Dedifferentiated amniotic fluid mesenchymal stem cell (primary cell): Measurements from ENCODE around the gene AP3S1.
"Not testable (repeated sequence)": the region's sequence is repeated elsewhere in the genome, so short reads cannot be mapped to it uniquely, and the experiment has no call there.

Experiments
- DNase-seq: peaks from one replicate; pipeline ENCODE4 v3.0.0-alpha.2; 2016; ENCODE audit errors: extremely low spot score

The AP3S1 gene

DNA sequence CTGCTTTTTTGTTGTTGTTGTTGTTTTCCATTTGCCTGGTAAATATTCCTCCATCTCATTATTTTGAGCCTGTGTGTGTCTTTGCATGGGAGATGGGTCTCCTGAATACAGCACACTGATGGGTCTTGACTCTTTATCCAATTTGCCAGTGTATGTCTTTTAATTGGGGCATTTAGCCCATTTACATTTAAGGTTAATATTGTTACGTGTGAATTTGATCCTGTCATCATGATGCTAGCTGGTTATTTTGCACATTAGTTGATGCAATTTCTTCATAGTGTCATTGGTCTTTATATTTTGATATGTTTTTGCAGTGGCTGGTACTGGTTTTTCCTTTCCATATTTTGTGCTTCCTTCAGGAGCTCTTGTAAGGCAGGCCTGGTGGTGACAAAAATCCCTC is 16.8 kb upstream of the AP3S1 start:
- not testable (repeated sequence) for DNase-seq

DNA sequence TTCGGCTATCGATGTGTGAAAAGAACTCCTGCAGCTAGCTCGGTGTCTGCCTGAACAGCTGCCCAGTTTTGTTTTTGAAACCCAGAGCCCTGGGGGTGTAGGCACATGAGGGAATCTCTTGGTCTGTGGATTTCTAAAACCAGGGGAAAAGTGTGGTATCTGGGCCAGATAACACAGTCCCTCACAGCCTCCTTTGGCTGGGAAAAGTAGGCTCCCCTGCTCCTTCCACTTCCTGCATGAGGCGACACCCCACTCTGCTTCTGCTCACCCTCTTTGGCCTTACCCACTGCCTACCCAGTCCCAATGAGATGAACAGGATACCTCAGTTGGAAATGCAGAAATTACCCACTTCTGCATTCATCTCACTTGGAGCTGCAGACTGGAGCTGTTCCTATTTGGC is 15.8 kb upstream of the AP3S1 start:
- DNase-seq, result no peak

DNA sequence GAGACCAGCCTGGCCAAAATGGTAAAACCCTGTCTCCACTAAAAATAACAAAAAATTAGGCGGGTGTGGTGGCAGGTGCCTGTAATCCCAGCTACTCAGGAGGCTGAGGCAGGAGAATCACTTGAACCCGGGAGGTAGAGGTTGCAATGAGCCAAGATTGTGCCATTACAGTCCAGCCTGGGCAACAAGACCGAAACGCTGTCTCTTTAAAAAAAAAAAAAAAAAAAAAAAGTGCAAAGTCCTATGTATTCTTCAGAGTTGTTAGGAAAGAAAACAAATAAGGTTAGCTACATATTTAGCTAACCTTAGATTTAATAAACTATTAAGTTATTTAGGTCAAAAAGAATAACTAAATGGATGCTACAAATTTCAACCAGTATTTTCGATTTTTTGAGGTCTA is 11.8 kb upstream of the AP3S1 start:
- DNase-seq, result no peak

DNA sequence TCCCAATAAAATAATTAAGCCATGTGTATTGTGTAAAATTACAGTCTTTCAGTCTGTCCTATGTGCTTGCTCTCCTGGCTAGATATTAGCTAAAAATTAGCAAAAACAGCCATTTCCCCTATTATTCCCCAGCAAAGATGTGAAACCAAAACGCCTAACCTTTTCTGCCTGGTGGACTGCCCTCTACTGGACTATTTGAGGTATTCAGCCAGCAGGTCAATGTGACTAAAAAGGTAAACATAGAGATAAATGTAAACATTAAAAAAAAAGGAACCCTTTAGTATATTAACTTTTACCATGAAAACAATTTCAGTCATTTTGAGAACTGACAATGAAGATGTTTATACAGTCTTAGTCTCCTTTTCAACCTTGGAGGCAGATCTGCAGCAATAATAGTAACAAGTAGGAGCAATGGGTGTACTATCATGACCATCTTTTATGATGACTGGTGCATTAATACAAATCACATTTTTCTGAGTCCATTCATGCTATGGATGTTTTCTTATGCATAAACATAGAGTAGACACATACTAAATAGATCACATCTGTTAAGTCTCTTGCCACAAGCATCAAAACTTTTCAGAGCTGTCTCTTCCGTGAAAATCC is 10.5 kb upstream of the AP3S1 start:
- peak; percentile 40 for DNase-seq

DNA sequence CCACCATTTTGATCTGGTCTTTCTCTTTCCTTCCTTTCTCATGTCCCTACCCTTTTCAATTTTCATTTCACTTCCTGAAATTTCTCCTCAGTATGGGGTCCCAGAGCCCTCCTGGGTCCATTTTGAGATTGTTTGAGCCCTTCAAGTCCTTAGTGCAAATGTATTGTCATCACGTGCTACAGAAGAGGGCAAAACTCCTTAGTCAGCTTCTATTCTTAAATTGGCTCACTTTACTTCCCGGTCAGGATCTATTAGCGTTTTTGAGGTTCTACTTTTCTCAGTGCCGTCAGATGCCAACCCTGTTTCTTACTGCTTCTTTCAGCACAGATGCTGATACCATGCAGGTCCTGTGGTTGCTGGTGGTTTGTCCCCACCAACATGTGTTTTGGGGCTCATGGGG is 6.3 kb upstream of the AP3S1 start:
- DNase-seq, result no peak

DNA sequence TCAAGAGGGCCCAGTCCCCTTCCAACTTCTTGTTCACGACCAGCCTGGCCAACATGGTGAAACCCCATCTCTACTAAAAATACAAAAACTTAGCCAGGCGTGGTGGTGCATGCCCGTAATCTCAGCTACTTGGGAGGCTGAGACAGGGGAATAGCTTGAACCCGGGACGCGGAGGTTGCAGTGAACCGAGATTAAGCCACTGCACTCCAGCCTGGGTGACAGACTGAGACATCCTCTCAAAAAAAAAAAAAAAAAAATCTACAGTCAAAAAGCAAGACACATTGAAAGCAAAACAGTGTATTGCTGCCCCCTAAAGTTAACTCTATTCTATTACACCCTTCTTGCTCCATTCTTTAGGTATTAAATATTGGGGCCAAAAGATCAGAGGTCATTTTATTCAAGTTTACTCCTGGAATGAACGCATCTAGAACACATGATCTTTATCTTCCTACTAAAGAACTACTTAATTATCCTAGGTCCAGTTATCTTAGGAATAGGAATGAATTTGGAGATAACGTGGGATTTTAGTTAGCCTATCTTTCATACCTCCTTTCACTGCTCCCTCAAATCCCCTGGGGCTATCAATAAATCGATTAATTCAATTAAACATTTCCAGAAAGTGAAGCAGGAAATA is 2.7 kb upstream of the AP3S1 start:
- peak; percentile 56 for DNase-seq

DNA sequence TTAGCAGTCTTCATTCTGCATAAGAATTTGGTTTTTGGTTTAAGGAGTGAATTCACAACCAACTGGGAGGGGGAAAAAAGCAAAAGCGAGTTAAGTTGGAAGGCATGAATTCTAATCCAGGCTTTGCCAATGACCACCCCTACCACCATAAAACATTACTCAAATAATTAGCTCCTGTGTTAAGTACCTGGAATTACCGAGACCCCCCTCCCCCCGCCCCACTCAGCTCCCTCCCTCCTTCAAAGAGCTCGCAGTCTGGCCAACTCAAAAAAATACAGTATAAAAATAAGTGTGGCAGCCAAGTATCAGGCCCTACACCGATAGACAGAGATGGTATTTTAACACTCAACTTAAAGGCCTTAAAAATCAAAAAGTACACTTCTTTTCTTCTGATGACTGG is 862 bp upstream of the AP3S1 start:
- DNase-seq, result no peak

DNA sequence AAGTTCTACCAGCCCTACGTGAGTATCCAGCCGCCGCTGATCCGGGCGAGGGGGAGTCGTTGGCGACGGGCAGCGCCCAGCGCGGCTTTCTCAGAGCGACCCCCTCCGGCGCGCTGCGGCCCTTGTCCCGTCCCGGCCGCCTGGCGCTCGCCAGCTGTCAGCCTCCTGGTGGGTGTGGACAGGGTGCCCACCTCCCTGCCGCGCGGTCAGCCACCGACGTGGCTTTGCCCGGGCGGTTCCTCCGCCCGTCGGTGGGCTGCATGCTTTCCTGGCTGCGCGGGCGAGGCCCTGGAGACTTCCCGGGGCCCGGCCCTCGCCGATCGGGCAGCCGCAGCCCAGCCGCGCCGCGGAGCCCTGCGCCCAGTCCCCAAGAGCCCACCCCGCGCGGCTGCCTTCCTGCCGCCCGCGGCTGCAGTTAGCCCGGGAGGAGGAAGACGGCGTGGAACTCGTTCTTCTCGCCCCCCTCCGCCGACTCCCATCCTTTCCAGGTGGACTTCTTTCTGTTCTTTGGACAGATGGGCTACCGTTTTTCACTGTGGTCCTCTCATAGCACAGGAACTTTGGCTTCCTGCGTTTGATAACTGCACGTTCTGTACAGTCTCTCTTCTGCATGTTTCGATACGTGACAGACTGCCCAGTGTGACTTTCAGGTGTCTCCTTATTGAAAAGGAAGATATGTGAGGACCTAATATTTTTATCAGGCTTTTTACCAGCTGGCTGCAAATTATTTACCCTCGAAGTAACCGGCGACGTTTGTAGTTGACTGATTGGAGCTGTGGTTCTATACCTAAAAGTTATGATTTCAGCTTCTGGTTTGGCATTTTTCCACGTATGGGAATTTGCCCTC is 577 bp downstream of the AP3S1 start:
- peak; percentile 48 for DNase-seq

DNA sequence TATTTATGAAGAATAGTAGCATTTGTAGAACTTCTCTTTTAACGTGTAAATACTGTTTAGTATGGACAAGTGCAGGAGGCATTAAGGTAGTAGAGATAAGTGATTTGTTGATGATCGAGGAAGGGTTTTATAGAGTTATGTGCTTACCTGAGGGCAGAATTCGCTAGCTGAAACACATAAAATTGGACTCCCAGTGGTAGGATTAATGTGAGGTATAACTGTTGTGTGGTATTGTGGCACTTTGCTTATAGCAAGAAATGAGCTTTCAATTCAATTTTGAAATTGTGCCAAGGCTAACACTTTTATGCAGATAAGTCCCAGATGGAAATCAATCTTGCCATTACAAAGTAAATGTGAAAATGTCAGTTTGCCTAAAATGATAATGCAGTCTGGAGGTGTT is 1.2 kb downstream of the AP3S1 start:
- no peak for DNase-seq

DNA sequence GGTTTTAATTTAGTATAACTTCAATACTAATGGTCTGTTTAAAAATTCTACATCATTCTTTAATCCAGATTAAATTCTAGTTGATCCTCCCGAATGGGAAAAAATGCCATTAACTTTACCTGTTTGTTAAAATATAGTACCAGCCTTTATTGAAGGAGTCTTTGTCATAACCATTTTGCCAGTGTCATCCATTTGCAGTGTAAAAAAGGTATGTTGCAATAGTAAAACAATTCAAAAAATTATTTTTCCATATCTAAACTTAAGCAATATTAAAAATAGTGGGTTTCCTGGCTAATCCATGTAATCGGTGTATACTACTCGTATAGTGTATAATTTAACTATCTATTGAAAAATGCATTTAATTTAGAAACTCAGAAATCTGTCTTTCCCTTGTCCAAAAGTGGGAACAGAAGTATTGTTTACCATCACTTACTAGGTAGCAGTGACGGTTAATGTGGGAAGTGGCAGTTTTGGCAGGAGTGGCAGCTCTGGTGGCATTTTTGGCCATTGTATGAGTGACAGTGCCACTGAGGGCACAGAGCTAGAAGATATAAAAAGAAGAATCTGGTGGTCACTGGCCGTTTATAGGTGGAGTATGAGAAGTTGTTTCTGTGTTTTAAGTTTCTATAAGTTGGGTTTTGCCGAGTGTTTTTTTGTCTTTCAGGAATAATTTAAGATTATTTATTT is 1.9 kb downstream of the AP3S1 start:
- DNase-seq, result no peak

DNA sequence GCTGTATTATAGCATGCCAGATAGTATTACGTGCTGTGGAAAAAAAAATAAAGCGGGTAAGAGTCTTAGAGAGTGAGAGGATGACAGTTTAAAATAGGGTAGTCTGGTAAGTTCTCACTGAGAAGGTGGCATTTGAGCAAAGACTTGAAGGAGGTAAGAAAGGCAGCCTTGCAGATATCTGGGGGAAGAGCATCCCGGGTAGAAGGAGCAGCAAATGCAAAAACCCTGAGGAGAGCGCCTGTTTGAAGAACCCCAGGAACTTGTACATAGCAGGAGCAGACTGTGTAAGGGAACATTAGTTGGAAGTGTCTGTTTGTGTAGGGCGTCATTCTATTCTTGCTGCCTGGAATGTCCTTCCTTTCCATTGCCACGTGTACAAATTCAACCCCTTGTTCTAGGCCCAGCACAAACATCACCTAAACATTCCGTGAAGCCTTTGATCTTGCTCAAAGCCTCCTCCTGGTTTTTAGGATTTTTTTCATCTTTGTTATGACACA is 2.6 kb downstream of the AP3S1 start:
- DNase-seq, result no peak

DNA sequence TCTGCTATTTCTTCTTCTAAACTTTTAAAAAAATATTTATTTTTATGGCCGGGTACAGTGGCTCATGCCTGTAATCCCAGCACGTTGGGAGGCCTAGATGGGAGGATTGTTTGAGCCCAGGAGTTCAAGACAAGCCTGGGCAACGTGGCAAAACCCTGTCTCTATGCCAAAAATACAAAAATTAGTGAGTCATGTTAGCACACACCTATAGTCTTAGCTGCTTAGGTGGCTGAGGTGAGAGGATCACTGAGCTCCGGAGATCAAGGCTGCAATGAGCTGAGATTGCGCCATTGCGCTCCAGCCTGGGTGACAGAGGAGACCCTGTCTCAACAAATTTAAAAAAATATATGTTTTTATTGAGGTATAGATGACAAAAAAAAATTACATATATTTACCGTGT is 5.6 kb downstream of the AP3S1 start:
- no peak for DNase-seq

DNA sequence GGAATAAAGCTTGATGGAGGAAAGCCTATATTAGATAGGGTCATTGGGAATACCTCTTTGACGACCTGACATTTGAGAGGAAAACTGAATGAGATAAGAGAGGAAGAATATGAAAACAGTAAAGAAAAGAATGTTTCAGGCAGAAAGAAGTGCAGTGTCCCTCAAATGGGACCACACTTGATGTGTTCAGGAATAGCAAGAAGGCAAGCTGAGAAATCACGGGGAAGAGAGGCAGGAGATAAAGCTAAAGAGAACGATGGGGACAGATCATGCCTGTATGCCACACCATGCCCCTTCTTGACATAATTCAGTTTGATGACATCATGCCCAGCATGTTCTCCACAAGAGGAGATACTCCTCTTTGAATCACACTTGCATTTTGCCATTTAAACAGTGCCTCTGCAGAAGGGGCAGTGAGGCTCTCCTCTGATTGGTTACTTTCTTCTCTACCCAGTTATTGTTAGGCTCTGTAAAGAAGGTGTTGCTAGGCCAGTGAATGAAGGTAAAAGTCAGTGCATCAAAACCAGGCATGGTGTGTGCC is 7.6 kb downstream of the AP3S1 start:
- DNase-seq, result no peak

DNA sequence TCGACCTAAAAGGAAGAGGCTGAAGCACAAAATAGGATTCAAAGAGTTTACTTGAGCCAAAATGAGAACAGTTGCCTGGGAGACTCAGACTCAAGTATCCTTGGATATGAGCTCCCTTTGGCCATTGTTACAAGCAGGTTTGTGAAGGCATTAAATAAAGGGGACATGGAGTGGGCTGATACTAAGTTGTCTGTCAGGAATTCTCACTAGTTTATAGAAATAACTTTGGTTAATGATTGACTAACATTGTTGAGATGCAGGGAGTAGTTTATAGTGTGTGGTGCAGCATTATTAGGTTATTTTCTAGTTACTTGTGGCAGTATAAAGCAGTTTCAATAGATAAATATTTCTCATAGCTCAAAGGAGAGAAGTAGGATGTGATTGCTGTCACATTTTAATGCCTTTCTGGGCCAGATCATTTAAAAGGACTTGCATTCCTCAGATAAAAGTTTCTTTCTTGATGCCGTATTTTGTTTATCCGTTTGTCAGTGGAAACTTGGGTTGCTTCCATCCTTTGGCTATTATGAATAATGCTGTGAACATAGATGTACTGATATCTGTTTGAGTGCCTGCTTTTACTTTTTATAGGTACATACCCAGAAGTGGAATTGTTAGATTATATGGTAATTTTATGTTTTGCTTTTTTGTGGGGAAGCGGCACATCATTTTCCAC is 9.1 kb downstream of the AP3S1 start:
- no peak for DNase-seq

DNA sequence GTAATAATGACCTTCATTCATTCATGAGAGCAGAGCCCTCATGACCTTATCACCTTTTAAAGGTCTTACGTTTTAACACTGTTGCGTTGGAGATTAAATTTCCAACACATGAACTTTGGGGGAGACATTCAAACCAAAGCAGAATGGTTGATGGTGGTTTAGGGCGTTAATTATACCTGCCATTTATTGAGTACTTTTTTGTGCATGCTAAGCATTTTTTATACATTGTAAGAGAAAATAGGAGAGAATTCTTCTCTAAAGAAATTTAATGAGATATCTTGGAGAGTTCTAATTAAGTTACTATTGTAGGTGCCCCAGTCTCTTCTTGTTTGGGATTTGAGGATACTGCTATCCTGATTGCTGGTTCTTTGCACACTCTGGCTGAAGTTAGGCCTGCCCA is 12.4 kb downstream of the AP3S1 start:
- no peak for DNase-seq

DNA sequence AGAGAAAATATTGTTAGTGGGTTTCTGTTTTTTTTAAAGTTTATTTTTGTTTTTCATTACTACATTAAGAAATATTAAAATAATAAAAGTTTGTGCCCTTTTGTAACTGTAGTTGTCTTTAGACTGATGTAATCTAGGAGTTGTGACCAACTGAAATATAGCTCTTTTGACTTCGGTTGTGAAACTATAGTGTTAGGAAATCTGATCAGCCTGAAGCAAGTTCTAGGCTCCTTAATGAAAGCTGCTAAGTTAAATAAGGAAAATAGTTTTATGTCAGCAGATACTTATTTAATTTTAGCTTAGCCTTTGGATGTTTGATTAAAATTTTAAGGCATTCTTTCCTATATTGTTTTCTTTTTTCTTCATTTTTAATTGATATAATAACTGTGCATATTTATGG is 14.2 kb downstream of the AP3S1 start:
- peak; percentile 19 for DNase-seq

DNA sequence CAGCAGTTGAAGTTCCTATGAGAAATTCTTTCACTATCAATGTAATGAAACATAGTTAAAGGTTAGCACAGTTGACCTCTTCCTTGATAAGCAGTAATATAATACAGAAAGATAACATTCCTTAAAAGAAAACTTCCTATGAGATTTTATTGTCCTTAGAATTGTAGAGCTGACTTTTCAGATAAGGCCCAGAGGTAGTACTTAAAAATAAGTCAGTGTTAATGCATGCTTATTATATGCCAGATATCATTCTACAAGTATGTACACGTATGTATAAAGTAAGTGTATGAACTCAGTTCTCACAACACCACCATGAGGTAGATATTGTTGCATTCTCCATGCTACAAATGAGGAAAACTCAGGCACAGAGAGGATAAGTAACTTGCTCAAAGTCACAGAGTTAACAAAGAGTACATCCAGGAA is 15.3 kb downstream of the AP3S1 start:
- DNase-seq, result no peak

DNA sequence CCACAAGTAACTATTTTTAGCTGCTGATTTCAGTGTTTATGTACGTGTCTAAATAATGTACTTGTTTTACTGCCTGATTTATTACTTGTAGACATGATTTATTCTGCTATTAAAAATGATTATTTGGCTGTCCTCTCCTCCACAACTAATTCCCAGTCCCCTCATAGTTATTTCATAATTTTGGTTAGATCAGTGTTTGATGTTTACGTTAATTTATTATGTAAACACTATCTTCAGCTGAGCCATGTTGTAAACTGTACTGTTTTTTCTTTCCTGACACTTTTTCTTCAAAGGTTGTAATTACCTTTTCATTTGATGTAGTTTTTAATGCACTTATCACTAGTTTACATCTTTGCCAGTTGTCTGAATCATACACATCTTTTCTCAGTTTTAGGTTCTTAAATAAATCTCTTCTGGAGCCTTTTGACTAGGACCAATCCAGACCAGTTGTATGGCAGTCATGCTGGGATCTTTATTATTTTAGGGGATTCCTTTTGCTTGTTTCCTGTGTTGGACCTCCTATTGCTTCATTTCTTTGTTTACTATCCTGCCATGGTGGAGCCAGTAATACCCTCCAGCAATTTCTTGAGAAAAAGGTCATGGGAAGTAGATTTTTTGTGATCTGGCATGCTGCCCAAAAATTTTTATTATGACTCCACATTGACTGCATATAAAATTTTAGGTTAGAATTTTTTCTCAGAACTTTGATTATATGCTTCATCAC is 16.1 kb downstream of the AP3S1 start:
- peak; percentile 20 for DNase-seq

DNA sequence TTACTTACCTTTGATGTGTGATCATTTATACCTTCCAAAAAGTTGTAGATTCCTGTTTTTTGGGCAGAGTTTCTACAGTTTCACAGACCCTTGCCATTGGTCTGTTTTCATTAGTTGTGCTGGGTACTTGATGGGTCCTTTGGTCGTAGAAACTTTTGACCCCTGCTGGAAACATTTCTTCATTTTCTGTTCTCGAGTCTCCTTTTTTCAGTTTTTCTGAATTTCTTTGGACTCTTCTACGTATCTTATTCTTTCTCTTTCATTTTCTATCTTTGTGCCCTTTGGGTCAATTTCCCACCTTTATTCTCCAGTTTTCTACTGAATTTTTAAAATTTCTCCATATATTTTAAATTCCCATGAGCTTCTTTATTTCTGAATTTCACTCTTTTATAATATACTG is 16.7 kb downstream of the AP3S1 start:
- DNase-seq, result no peak

DNA sequence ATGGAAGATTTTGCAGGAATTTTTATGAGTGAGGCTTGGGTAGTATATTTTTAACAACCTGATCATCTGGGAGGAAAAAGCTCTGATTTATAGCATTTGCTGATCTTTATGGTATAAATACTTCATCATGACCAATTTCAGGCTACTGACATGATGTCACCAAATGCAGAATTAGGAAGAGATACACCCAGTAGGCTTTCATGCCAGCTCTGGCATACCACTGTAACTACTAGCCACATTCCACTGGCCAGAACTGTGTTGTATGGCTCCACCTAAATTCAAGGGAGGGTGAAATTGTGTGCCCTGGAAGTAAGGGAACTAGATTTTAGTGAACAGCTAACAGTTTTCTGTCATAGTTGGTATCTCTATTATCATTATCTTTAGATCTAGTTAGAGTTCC is 17.6 kb downstream of the AP3S1 start:
- DNase-seq, result peak; percentile 53
